Glomerular visceral epithelial cell (primary cell): Measurements from ENCODE around the gene RUNX1.

Source experiments
- DNase-seq: peaks from one replicate; pipeline ENCODE4 v3.0.0-alpha.2; 2016; ENCODE audit errors: extremely low spot score

The RUNX1 gene

DNA sequence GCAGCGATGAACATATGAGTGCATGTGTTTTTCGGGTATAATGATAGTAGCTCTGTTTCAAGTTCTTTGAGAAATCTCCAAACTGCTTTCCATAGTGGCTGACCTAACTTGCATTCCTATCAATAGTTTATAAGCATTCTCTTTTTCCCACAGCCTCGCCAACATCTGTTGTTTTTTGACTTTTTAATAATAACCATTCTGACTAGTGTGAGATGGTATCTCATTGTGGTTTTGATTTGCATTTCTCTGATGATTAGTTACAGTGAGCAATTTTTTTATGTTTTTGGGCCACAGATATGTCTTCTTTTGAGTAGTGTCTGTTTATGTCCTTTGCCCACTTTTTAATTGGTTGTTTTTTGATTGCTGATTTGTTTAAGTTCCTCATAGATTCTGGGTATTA is 10.6 kb upstream of the RUNX1 start:
- DNase-seq = no peak

DNA sequence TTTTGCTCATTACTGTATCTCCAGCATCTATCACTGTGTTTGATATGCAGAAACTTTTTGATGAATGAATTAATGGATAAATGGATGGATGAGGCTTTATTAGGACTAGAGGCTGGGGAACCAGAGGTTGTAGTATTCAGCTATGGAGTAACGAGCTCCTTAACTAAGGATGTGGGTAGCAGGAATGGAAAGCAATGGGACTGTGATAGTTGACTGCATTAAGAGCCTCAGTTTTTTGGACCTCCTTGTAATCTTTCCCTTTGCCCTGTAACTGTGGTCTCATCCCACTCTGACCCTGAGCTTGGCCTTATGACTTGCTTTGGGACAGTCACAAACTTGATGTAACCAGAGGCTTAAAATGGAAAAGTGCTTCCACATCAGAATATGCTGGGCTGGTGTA is 9.0 kb upstream of the RUNX1 start:
- DNase-seq = no peak

DNA sequence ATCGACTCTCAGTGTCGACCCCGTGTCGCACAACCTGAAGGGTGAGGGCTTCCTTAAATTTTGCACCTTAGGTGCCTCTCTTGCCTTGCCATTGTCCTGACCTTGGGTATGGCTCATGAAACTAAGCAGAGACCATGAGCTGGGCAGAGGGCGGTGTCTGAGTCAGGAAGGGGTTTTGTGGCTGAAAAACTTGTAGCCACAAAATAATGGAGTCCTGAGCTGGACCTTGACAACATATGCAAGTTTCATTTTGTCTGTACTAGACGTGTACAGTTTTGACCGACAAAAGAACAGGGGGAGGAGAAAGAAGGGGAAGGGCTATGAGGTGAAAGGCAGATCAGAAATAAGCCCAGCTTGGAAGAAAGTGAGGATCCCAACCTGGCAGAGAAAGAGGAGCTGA is 8.3 kb upstream of the RUNX1 start:
- DNase-seq = no peak

DNA sequence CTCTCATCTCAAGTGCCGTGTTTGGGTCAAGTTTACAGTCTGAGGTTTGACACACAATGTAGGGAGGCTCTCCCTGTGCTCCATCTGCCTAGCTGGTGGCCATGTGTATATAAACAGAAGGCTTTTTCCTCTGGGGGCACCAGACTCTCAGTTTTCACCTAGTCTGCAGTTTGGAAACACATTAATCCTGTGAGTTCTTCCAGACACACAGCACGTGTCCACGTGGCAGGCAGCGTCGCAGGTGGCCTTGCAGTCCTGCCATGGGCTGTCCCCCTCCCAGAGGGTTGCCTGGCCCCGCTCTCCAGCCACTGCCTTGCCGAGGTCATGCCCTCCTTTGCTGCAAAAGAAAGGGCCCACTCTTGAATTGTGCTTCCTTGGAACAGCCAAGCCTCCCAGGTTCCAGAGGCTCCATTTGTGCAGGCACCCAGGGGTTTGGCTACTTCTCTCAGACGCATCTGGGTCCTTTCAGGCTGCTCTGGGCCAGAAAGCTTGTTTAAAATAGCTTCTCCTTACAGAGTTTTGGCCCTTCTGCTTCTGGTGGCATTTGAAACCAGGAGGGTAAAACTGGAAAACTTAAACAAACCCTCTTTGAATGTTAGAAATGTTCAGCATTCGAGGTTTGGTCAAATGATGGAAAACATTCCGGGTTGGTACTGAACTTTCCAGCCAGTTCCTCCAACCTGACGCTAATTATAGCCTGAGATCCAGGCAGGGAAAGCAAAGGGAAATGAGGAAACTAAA is 4.4 kb upstream of the RUNX1 start:
- DNase-seq = no peak

DNA sequence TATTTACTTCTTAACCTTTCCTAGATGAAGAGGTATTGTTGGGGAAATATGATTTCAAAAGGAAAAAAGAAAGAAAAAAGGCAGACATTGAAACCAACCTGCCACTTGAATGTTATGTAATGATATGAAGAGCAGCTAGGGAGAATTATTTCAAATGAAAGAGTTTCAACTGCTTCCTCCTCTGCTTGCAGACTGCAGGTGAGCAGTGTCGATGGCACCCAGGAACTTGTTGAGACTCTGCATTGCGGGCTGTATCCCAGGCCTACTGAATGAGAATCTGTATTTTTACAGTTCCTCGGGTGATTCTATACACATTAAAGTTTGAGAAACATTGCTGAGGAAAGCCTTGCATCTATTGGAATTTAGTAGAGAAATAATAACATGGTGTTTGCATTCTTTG is 3.7 kb upstream of the RUNX1 start:
- DNase-seq = no peak

DNA sequence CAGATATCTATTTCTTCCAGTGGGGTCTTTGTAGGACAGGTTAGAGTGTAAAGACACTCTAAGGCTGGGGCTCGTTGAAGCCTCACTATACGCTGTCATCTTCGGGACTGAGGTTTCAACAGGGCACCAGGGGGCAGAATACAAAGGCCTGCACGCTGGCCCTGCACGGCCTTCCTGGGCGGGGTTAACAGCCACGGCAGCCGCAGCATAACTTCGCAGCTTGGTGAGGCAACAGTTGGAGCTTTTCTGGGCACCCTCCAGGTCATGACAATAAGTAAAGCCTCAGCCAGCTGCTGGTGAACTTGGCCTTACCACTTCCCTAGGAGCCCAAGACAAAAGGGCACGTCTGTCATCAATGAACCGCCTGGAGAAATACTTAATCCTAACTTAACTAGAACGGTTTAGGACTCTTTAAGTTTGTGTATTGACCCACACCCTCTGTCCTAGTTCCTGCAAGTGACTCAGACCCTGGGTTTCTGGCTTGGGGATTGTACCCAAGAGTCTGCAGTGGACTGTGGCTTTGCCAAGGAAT is 2.3 kb upstream of the RUNX1 start:
- peak; percentile 91 for DNase-seq

DNA sequence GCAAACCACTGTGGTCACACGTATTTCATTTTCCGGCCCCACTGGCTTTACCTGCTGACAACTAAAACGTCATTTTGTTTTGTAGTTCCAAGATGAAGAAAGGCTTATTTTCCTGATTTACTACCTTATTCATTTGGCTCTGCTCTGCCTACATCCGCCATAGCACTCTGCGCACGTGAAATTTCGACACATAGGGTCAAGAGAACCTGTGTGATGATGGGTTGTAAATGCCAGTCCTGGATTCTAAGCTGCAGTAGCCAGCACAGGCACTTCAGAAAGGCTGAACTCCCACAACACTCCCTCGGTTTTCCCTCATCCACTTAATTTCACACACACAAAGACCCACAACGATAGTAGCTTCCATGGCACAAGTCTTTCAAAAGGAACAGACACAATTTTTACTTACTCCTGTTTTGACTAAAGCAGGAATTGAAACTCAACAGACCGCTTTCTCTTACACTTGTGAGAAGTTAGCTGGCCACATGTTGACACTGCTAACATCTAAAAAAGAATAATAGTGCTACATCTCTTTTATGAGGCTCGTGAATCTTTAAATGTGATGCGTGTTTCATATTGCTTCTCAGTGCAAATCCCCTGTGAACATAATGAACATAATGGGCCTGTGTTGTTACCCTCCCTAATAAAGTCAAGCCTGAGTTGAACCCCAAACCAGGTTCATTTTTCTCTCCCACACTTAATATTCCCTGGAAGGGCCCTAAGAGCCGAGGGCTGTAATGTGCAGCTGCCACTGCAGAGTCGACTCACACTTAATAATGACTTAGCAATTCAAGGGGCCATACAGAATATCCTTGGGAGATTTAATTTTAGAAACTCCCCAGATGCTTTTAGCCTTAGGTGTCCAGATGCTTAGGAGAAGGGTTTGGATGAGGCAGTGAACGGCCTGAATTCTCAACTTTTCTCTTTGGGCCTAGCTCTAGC is 1.5 kb upstream of the RUNX1 start:
- no peak for DNase-seq

DNA sequence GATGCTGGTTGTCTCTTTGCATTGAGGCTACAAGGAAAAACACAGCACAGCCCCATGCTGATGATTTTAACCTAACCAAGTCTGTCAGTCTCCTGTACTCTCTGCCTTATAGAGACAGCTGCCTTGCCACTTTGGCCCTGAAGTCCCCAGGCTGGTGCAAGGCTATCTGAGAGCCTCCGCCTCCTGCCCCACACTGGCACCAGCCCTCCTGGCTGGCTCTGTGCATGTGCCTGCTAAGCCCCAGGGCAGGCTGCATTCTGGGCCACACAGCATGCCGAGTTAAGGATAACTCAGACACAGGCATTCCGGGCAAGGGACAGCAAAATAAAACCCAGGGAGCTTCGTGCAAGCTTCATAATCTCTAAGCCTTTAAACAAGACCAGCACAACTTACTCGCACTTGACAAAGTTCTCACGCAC is 910 bp downstream of the RUNX1 start:
- peak; percentile 42 for DNase-seq

DNA sequence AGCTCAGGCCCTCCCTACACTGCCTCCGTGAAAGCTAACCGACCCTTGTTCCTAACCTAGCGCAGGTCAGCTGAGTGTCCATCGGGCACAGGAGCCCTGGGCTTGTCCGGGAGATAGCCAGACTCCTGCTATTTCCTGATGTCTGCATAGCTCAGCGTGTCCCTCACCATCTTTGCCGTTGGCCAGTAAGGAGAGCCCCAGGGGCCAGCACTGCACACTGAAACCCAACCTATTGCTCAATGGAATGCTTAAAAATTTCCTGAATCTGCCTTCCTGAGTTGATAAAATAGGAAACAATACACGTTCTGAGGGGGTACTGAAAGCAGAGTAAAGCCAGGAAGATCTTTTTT is 2.2 kb downstream of the RUNX1 start:
- DNase-seq = no peak

DNA sequence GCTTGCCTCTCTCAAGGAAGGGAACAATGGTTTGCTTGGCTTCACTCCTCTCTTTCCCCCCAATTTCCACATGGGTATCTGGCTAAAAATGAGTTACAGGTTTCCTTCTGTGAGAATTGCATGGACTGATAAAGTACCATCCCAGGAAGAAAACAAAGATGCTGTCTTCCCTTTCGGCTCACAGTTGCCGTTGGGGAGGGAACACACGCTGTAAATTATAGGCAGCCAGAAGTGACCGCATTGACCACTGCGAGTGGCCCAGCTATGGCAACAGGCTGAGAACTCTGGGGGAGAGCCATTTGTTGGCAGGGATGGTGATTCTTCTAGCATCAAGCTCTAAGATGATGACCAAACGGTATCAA is 2.9 kb downstream of the RUNX1 start:
- no peak for DNase-seq

DNA sequence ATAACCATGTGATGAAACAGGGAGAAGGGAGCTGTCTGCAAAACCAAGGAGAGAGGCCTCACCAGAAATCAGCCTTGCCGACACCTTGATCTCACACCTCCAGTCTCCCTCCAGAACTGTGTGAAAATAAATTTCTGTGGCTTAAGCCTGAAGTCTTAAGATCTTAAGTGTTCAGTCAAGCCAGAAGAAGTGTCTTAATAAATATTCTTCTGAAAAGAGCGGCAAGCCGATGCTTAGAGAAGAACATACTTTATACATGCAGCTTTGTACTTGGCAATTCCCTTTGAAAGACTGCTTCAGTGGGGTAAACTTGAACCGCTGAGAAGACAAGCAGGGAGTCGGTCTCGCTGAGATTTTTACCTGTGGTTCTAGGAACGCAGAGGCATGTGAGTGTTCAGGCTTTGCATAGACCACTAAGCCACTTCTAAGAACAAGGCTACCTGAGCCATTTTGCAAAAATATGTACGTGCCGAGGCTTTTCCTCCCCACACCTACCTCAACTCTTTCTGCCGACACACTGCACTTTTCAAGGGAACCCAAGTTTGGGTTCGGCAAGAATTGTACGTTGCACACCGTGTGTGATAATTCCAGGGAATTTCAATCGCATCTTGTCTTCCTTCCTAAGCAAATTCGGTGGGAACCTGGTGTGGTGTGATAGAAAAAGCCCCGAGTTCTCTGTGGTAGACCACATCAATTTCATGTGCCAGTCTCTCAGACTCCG is 3.4 kb downstream of the RUNX1 start:
- DNase-seq = no peak

DNA sequence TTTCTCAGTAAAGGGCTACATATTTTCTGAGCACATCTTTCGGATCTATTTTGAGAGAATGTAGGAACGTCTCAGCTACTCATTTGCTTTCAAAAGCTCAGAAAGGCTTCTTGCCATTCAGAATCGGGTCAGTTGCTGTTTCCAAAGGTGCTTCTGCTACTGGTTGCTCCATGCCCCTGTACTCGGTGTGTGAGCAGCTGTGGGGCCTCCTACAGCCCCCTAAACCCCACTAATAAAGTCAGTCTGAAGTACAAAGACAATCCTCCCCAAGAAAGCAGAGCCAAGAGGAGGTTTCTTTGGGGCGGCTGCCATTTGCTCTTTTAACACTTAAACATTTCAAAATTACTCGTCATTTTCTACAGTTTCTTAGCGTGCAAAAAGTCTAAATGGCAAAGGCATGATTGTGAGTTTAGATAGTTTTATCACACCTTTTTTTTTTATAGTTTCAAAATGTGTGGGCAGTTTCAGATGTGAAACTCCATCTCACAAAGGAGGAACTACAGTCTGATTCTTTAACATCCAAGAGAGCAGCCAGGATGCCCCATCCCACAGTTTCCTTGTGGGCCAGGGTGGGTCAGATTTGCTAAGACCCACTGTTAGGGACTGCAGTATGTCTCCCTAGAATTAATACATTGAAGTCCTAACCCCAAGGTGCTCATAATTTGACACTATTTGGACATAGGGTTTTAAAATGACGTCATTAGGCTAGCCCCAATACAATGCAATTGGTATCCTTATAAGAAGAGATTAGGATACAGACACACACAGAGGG is 4.1 kb downstream of the RUNX1 start:
- no peak for DNase-seq

DNA sequence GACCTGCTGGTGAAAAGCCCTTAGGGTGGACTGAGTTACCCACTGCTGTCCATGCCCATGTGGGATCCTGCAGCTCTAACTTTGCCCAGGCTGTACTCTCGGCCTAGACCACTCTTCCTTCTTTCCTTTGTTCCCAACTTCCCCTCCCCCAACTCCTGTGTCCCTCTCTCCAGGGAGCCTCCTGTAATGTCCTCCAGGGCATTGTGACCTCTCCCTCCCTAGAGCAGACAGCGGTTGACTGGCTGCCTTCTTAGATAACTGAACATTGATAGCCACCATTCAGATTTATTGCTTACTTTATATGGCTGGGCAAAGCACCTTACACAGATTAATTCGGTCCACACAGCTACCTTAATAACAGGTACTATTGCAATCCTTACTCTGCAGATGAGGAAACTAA is 5.0 kb downstream of the RUNX1 start:
- no peak for DNase-seq

DNA sequence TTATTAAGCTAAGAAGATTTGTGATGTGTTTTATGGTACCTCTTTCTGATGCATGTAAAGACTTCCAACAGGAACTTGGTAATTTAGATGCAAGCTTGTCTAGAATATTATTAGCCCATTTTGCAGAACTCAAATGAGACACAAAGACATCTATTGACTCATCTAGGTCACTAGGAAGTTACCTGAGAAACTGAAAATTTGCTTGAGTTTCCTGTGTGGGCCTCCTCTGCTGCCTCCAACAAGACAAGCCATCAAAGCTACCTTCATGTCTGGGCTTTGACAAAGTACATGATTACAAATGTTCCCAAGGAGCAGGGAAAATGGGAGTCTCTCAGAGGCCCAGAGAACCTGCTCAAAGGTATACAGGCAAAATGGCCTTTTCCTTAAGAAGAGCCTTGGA is 5.6 kb downstream of the RUNX1 start:
- DNase-seq = no peak

DNA sequence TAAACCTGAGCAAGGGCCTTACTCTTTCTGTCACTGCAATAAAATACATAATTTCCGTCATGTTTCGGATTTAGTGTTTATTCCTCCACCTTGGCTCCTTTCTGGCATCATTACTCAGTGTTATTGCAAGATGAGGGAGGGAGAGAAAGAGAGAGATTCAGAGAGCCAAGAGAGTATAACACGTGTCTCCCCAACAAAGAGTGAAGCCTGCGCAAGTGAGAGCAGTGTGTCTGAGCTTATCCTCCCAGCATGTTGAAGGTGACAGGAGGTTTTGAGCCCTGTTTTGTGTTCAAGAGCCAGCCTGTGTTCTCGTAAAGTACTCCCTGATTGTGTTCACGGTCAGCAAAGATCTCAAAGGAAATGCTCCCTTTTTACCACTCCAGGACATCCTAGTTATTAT is 6.3 kb downstream of the RUNX1 start:
- DNase-seq = no peak

DNA sequence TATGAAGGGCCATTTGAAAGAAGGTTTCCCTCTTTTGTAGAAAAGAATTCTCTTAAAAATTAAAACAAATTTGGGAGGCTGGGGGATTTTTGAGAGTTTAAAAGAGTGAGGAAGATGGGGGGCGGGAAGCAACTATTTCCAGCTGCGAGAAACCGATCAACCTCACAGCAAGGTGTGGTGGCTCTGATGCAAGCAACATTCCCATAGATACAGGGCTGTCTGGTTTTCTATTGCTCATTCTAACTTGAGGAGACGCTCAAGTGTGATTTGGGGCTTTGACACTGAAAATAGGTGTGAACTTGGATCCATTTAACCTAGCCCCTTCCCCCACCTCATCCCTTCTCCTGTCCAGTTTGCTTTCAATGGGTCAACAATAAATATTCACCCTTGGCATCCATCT is 7.2 kb downstream of the RUNX1 start:
- DNase-seq = no peak

DNA sequence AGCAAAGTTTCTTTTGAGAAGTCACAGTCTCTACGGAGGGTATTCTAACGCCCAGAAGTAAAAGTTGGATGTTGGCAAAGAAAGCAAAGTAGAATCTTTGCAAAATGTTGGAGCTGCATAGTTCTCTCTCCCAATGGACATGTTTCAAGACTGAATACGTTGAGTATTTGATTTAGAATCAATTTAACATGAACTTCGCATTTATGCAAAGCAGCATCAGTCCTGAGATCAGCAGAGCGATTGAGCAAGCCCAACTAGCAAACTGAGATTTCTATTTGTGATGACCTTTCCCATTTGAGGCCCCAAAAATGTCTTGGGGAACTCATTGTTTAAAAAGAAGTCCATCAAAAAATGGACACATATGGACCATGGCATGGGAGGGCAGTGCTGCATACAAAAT is 8.0 kb downstream of the RUNX1 start:
- DNase-seq = no peak

DNA sequence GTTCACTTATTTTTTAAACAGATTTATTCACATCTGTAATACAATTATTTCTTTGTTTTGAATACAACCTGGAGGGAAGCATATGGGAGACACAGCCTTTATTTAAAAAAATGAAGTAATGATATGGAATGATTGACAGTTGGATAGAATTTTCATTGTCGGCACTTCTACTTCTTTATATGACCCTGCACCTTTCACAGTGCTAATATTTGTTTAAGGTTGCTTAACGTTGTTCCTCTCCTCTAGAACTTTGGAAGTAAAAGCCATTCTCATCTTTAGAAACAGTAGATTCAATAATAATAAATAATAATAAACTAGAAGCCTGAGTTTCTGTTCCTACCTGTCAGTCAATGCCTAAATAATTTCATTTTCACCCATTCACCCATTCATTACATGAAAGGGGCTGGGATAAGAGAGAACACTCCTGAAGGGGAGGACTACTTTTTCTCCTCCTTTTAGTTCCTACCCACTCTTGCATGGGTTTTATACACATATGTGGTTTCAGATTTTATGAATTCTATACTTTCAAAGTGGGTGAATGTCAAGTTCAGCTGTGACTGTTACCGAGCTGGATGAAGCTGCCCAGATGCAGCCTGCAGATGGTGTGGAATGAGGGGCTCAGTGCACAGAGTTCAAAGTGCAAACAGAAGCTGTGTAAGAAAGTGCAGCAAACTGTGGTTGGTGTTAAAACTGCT is 9.4 kb downstream of the RUNX1 start:
- no peak for DNase-seq

DNA sequence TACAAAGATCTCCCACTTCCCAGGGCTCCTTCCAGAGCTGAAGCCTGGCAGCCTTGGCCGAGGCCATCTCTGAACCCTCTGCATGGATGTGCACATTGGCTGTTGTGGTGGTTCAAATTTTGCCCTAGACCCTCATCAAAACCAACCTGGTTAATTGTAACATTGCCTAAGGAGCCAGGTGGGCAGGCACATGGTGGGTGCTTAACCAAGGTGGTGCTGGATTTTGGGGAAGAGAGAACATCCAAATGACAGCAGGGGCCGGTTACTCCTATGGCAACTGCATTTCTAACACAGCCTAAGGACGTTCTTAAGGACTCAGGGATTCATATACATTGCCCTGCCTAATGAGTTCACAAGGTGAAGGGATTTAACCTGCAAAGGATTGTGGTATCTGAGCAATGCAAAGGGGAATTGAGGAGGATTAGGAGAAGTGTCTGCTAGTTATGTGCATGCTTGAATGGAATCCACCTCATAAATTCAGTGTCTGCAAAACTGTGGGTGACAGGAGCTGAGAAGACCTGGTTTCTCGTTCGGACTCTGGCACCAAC is 10.3 kb downstream of the RUNX1 start:
- DNase-seq = no peak

DNA sequence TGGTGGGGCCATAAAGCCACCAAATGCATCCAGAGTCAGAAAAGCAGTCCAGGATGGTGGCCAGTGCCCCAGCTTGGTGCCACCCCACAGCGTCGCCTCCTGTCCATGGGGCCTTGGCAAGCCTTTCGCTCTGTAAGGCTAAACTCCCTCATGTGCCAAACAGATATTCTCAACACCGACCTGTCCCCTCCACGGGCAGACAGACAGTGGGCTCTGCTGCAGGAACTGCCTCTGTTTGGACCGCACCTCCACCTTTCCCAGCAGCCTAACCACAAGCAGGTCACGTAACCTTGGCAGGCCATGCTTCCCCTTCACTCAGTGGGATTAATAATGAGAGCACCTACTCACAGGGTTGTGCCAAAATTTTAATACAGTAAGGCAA is 11.7 kb downstream of the RUNX1 start:
- DNase-seq = no peak
